ENCODE data around the gene TRPV2. TPM values are rescaled to one million over a fixed set of nuclear protein-coding genes. Genes with fewer than 3 reads are reported as not detected.
A peak's percentile ranks its signal among the peaks of the same experiment; 100 is the strongest.

The TRPV2 gene
- total and polyA plus RNA-seq, 11 donors: 5.2 to 43.5 (median 8.8) TPM

- Histone ChIP-seq H3K4me3 (no peak overlapping the region), H3K4me1 (peaks cover 3 to 31% (median 18%) of the 10 kb centered on the region in 12 donors), H3K36me3 (no peaks in the 10 kb centered on the region), H3K9me3 (no peaks in the 10 kb centered on the region), H3K27ac (no peak overlapping the region), H3K27me3 (no peaks in the 10 kb centered on the region)
- no peak for TF ChIP-seq POLR2A (IDR thresholded peaks at IDR 0.05)
- TF ChIP-seq CTCF (IDR thresholded peaks at IDR 0.05): no peak
- ATAC-seq (no peak), DNase-seq (no peak)
- WGBS, 4 donors: 93 to 95% (median 94%) methylated on average over 7 to 8 of the region's 8 CpGs
- intact Hi-C loops (cut with DNase I): no loop called here
Measured at GRCh38 chr17:16482253-16482652, 66.9 kb downstream of the TRPV2 start.

- ATAC-seq (no peak), DNase-seq (no peak)
- intact Hi-C loops (cut with DNase I): no loop called here
- TF ChIP-seq CTCF (IDR thresholded peaks at IDR 0.05) (no peak), POLR2A (IDR thresholded peaks at IDR 0.05) (no peak)
- Histone ChIP-seq H3K27me3 (no peaks in the 10 kb centered on the region), H3K36me3 (no peaks in the 10 kb centered on the region), H3K9me3 (no peaks in the 10 kb centered on the region), H3K4me1 (peaks cover 3 to 27% (median 18%) of the 10 kb centered on the region in 12 donors), H3K4me3 (no peak overlapping the region), H3K27ac (no peak overlapping the region)
- 89 to 95% (median 95%) methylated on average over 6 to 8 of the region's 8 CpGs for WGBS, 4 donors
Measured at GRCh38 chr17:16483021-16483645, 67.8 kb downstream of the TRPV2 start.

GRCh38 chr17:16484445-16485175 lies 69.2 kb downstream of the TRPV2 start:
- Histone ChIP-seq H3K4me1 (peaks cover 3 to 33% (median 18%) of the 10 kb centered on the region in 12 donors), H3K4me3 (peak overlapping the region in 1 of 12 donors; percentile 21), H3K27me3 (no peaks in the 10 kb centered on the region), H3K27ac (peak overlapping the region in 1 of 12 donors; percentile 53), H3K36me3 (no peaks in the 10 kb centered on the region), H3K9me3 (no peaks in the 10 kb centered on the region)
- ATAC-seq (no peak), DNase-seq (no peak)
- WGBS, 4 donors: 72 to 78% (median 76%) methylated on average over 19 of the region's 19 CpGs
- intact Hi-C loops (cut with DNase I): no loop called here
- TF ChIP-seq POLR2A (IDR thresholded peaks at IDR 0.05): no peak
- TF ChIP-seq CTCF (IDR thresholded peaks at IDR 0.05): no peak

Other genes starting within 250 kb of the TRPV2 start
- 10 to 100 TPM; 58.8 to 92.2 (median 75.3) TPM for gene NCOR1, start 200.0 kb upstream of the TRPV2 start, total RNA-seq
- gene NCOR1, start 200.0 kb upstream of the TRPV2 start, polyA plus RNA-seq: 10 to 100 TPM; 35.2 to 43.9 TPM
- gene PIGL, start 198.4 kb upstream of the TRPV2 start, total RNA-seq: 10 to 100 TPM in 5 of 9 donors, 1 to 10 TPM in 4; 4.5 to 20.2 (median 10.2) TPM
- gene PIGL, start 198.4 kb upstream of the TRPV2 start, polyA plus RNA-seq: 10 to 100 TPM in 1 of 2 donors, 1 to 10 TPM in 1; 7.6 to 13.3 TPM
- 10 to 100 TPM in 8 of 9 donors, 1 to 10 TPM in 1; 9.7 to 15.0 (median 11.5) TPM for gene CENPV, start 62.1 kb upstream of the TRPV2 start, total RNA-seq
- 10 to 100 TPM in 1 of 2 donors, 1 to 10 TPM in 1; 9.1 to 18.7 TPM for gene CENPV, start 62.1 kb upstream of the TRPV2 start, polyA plus RNA-seq
- 1,000 to 10,000 TPM in 8 of 9 donors, 100 to 1,000 TPM in 1; 665 to 2,180 (median 1,547) TPM for gene UBB, start 34.5 kb upstream of the TRPV2 start, total RNA-seq
- 1,000 to 10,000 TPM in 1 of 2 donors, 100 to 1,000 TPM in 1; 932 to 1,006 TPM for gene UBB, start 34.5 kb upstream of the TRPV2 start, polyA plus RNA-seq
- gene LRRC75A, start 76.6 kb downstream of the TRPV2 start, total RNA-seq: 1 to 10 TPM in 3 of 9 donors, under 1 TPM in 6; 0.37 to 2.5 (median 0.98) TPM
- under 1 TPM; 0.42 to 0.85 TPM for gene LRRC75A, start 76.6 kb downstream of the TRPV2 start, polyA plus RNA-seq
- gene ZNF287, start 153.6 kb downstream of the TRPV2 start, total RNA-seq: 10 to 100 TPM in 5 of 9 donors, 1 to 10 TPM in 4; 3.8 to 14.7 (median 10.2) TPM
- 10 to 100 TPM in 1 of 2 donors, 1 to 10 TPM in 1; 6.1 to 11.8 TPM for gene ZNF287, start 153.6 kb downstream of the TRPV2 start, polyA plus RNA-seq
- gene ZNF624, start 238.3 kb downstream of the TRPV2 start, total RNA-seq: 1 to 10 TPM in 8 of 9 donors, under 1 TPM in 1; 0.88 to 5.6 (median 1.8) TPM
- under 1 TPM; 0.55 to 0.72 TPM for gene ZNF624, start 238.3 kb downstream of the TRPV2 start, polyA plus RNA-seq